Fibroblast of gingiva (primary cell): ENCODE results near the gene ZBTB38.
A peak's percentile ranks its signal among the peaks of the same experiment; 100 is the strongest.

Source experiments
- DNase-seq: peaks from one replicate; pipeline ENCODE4 v3.0.0-alpha.2; 2011; ENCODE audit warnings: low read depth

ZBTB38 gene, protein sequence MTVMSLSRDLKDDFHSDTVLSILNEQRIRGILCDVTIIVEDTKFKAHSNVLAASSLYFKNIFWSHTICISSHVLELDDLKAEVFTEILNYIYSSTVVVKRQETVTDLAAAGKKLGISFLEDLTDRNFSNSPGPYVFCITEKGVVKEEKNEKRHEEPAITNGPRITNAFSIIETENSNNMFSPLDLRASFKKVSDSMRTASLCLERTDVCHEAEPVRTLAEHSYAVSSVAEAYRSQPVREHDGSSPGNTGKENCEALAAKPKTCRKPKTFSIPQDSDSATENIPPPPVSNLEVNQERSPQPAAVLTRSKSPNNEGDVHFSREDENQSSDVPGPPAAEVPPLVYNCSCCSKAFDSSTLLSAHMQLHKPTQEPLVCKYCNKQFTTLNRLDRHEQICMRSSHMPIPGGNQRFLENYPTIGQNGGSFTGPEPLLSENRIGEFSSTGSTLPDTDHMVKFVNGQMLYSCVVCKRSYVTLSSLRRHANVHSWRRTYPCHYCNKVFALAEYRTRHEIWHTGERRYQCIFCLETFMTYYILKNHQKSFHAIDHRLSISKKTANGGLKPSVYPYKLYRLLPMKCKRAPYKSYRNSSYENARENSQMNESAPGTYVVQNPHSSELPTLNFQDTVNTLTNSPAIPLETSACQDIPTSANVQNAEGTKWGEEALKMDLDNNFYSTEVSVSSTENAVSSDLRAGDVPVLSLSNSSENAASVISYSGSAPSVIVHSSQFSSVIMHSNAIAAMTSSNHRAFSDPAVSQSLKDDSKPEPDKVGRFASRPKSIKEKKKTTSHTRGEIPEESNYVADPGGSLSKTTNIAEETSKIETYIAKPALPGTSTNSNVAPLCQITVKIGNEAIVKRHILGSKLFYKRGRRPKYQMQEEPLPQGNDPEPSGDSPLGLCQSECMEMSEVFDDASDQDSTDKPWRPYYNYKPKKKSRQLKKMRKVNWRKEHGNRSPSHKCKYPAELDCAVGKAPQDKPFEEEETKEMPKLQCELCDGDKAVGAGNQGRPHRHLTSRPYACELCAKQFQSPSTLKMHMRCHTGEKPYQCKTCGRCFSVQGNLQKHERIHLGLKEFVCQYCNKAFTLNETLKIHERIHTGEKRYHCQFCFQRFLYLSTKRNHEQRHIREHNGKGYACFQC (N-terminal part only)

DNA sequence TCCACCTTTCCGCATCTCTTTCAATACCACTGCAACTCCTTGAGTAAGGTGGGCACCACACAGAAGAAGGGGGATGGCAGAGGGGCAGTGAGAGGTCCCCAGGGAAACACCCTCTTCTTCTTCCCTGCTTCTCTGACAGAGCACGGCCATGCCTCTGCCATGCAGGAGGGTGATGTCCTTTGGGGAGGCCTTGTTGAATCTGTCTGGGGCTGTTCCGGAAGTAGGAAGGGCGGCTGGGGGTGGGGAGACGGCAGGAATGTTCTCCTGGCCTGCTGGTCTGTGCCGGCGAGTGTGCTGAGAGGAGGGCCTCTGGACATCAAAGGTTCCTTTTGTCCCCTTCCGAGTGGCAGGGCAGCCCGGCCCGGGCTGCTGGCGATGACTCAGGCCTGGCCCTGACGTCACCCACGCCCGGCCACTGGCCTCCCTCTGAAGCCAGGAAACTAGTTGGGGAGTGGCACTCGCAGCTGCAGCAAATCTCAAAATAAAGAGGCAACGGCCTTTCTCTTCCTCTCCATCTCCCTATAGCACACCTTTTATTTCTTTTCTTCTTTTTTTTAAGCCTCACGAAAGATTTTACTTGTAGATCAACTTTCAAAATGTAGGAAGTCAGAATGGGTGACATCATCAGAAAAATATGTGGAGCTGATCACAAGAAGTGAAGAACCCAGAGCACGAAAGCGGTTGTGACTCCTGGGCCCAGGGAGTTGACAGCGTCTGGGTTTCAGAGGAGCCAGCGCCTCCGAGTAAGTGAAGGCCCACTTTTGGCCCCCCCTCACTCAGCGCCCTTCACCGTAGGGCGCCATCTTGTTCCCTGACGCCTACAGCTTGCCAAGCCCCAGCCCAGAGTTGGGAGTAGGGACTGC is at the start of gene ZBTB38:
Gene ZBTB38, plus strand, starts transcription at position 443 of the 863 bp plus-strand sequence. CDS start 73,885 bp downstream, outside the sequence.
- DNase-seq = peak; percentile 95

DNA sequence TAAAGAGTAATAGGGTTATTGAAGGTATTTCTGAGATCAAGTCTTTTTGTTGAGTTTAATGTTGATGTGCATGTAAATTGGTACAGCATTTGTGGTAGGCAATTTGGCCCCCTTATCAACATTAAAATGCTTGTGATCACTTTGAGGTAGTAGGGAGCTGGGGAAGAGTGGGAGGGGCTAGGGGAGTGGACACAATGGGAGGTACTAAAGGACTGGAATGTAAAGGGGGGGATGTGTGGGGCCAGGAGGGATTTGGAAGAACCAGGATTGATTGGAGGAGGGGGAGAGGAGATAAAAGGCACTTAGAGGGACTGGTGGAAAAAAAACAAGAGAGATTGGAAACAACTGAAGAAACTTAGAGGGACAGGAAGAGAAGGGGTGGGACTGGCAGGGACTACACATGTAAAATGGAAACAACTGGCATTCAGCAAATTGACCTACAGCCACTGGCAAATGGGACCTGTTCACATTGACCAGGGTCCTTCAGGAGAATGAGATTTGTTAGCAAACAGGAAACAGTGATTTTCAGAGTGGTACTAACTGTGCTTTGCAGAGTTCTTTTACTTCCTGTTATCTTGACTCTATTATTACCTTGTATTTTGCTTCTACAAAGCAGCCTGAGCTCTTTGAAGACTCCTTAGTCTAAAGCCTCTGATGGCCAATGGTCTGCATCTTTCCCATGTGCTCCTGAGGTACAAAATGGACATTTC is 47.8 kb upstream of the ZBTB38 start:
- no peak for DNase-seq

DNA sequence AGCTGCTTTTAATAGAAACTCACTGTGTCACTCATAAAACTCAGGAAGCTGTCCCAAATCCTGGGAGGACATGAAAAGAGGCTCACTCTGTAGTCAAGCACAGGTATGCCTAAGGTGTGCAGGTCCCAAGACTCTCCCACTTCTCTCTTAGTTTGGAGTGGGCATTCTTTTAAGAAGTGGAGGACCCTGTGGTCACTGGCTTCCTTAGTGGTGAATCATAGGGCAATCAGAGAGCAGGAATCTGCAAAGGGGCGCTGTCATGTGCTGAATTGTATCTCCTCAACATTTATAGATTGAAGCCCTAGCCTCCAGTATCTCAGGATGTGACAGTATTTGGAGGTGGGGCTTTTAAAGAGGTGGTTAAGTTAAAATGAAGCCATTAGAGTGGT is 47.2 kb upstream of the ZBTB38 start:
- no peak for DNase-seq

DNA sequence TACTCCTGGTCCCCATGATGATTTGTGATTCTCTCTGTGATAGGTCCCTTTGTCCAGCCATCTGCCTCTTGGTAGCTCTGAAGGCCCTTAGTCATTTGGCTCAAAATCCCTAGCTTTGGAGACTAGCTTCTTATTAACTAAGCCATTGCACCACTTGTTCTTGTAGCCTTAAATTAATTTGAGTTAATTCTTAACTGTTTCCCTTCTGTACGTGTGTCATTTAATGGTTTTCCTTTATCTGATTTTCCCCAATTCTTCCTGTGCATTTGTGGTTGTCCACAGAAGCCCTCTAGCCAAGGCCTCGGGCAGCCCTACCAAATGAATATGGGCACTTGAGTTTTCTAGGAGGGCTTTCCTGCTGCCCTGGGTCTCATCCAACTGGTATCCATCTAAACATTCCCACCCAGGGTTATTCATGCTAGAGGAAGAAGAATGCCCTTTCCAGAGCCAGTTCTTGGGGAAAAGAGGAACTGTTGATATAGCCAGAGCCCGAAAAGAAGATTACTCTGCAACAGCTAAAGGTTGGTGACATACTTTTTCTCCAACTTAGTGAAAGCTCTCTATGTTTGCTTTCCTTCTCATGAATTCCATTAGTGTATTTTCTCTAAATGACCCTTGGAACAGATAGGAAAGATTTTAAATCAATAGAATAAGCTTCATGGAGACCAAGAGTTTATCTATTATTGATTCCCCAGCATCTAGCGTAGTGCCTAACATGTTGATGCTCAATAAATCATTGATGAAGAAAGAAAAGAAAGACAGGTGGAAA is 44.2 kb upstream of the ZBTB38 start:
- no peak for DNase-seq

DNA sequence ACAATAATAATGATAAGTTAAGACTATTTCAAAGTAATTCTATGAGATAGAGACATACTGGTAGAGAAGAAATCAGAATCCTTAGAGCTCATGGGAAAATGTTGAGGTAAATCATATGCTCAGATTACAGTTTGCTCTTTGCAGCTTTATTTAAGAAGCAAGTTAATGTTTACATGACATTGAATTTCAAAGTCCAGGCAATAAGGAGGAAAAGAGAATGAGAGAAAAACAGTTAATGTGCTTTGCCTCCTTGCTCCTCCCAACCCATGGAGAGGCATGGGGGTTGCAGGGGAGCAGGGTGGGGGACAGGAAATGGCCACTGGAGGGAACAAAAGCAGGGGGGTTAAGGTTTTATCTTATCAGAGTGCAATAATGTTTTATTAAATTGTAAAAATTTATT is 42.2 kb upstream of the ZBTB38 start:
- DNase-seq = no peak

DNA sequence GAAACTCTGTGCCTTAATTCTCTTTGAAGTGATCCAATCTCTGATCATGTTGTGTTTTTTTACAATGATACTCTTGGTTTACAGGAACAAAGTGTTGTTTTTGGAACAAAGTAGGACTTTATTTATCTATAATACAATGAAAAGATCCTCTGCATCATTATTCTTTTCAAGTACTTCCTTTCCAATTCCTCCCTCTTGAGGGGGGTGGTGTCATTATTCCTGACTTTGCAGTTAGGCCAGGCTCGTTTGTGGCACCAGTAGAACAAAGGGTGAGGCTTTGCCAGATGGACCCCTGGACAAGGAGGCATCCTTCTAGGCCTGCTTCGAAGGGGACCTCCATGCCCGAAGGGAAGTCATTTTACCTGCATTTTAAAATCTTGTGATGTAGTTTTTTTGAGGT is 41.7 kb upstream of the ZBTB38 start:
- no peak for DNase-seq

DNA sequence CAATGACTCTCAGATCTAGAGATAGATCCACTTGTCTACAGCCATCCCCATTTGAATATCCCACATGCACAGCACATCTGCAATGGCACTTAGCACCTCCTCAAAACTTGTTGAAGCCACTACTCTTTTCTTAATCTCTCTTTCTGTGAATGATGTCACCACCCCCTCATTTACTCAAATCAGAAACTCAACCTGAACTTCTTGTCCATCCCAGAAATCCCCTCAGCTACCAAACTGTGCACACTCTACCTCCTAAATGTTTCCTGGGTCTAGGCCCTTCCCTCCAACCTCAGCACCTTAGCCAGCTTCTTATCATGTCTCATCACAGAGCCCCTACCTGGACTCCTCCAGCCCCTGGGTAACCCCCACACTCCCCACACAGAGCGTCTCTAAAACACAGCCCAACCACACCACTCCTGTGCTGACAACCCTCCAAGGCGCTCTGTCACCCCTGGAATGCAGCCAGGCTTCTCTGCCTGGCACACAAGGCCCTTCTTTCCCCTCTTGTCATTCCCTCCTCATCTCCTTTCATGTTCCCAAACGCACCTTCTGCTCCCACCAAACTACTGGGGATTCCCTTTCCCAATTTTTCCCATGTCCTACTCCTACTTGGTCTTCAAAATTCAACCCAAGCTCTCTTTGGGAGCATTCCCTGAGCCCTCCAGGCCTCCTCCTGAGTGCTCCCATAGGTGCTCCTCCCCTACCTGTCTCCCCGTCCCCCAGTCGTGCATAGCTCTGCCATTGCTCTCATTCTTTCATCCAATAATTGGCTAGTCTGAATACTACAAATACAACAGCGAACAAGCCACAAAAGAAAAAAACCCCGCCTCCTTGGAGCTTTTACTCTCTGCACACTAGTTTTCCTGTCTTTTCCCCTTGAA is 39.8 kb upstream of the ZBTB38 start:
- DNase-seq = no peak

DNA sequence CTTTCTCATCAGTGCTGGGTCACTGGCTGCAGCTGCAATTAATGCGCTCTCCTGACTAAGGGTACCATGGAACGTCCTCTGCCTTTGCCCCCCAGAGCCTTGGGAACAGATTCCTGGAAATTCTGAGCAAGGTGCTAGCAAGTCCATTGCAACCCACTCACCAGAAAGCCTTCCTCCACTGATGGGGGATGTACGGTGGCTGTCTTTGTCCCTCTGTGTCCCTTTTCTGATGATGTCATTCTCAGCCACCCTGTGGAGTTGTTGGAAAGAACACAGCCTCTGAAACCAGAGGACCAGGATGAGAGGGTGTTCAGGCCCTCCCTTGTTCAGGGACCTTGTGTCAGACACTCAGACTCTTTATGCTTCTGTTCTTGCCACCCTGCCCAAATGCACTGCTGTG is 38.1 kb upstream of the ZBTB38 start:
- no peak for DNase-seq

DNA sequence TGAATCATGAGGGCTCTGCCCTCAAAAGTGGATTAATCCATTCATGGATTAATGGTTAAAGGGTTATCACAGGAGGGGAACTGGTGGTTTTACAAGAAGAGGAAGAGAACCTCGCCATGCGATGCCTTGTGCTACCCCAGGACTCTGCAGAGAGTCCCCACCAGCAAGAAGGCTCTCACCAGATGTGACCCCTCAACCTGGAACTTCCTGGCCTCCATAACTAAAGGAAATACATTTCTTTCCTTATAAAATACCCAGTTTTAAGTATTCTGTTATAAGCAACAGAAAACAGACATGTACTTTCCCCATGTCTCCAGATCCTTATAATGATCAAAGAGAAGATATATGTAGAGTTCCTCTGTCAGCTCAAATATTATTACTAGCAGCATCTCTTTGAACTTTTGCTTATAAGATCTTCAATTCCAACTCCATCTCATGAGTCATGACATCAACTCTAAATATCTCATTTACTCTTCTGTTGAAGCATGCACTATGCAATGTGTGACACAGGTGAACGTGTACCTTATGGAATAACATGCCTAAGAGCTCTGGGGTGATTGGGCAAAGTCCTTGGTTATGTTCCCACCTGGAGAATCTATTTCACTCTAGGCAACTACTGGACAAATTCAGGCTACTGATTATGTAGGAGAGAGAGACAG is 37.5 kb upstream of the ZBTB38 start:
- no peak for DNase-seq

DNA sequence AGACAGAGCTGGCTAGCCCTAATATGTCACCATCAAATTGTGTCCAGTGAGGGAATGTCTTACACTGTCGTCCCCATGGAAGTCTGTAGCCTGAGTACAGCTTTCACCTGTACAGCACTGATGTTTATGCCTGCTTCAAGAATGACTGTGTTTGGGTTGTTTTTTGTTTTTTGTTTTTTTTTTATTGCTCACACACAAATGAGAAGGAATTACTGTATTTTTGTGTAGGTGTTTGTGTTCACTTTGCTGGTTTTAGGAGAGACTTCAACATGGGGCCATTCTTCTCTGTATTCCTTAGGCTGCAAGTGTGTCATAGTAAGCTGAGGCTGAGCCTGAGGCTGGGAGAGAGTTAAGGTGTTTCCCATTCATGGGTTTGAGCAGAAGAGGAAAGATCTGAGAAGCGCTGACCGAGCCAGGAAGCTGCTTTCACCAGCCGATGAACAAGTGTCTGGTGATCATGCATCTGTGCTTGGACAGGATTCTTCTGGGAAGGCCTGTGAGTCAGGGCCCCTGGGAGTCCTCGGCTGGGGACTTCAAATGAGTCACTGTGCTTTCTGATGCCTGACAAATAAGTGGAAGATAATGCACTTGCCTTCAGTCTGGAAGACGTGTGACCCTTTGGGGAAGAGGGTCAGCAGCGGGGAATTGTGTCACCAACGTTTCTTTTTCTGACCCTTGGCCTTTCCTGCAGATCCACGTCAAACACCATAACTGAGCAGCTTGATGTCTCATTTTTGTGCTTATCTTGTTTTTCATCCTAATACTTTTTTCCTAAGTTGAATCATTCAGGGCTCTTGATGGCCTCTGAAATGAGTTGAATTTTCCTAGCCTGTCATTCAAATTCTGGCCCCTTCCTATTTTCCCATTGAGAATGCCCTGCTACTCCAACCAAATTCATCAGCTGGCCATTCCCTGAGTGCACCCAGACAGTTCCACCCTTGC is 36.7 kb upstream of the ZBTB38 start:
- DNase-seq = peak; percentile 88

DNA sequence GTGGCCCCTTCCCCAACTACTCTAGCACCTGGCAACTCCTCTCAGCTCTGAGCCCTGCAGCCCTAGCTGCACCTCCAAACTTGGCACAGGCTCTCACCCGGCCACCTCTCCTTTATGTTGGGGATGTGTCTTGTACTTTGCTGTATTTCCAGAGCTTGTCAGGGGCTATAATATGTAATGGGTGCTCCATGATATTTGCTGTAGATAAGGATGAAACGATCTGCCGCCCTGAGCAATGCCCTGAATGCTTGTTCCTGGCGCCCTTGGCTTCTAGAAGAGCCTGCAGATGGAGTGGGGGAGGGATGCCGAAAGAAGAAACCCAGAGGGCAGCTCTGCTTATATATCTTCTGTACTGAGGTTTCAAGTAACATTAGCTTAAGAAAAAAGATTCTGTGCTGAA is 35.9 kb upstream of the ZBTB38 start:
- DNase-seq = no peak

DNA sequence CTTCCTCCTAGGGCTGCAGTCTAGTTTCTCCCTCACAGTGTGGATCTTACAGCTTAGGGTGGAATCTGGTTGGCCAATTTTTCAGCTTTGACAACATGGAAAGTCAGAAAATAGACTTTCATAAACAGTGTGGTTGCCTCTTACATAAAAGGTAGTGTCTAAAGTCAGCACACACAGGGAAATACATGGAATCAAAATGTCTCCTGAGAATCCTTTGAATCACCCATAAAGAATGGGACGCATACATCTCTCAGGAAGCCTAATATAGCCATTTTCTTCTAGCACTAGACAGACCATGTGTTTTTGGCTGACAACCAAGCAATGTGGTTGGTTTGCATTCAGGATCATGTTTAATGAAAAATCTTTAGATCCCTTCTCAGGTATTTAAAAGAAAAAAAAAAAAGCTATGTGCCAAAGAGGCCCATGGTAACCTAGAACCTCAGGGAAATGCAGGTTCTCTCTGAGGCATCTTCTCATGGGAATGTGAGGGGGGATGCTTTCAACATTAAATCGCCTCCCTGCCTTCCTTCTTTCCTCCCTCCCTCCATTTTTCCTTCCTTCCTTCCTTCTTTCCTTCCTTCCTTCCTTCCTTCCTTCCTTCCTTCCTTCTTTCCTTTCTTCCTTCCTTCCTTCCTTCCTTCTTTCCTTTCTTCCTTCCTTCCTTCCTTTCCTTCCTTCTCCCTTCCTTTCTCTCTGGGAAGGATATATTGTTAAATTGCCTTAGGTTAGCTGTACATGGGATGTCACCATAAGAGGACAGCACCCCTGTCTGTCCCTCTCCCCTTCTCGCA is 34.3 kb upstream of the ZBTB38 start:
- no peak for DNase-seq

DNA sequence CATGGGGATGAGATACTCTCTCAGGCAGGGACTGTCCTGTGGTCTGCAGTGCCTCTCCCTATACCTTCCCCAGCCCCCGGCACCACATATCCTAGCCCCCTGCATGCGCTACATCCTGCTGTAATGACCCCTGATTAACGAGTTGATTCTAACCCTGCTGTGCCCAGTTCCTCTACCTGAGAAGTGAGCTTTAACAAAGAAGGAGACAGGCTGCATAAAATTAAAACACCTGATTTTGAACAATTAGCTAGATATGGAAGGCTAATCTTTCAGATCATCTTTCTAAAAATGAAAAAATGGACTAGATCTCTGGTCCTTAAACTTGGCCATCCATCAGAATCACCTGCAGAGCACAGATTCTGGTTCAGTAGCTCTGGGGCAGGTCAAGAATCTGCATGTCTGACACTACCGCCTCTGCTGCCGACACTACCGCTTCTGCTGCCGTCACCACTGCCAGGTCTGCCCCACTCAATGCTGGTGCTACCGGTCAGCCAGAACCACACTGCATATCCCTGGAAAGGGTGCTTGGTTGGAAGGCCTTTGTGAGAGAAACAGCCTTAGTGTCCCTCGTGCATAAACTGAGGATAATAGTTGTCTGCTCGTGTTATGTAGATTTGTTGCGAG is 33.6 kb upstream of the ZBTB38 start:
- DNase-seq = no peak

DNA sequence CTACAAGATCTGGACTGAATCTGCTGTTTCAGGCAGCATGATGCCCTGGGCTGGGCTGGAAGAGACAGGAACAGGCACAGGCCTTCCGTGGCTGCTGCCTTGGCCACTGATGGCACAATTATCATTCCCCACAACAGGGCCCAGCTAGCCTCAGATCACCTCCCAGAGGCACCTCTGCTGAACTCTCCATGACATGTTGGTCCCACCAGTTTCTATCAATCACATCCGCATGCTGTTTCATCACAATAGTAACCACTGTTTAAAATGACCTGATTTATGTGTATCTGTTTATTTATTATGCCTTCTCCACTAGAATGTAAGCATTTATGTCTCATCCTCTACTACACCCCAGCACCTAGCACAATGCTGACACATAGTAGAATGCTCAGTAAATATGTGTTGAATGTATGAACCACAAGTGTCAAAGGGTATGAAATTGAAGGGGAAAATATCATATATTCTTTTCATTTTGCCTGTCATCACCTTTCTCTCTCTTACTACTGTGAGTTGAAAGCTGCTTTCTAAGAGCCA is 32.7 kb upstream of the ZBTB38 start:
- no peak for DNase-seq

DNA sequence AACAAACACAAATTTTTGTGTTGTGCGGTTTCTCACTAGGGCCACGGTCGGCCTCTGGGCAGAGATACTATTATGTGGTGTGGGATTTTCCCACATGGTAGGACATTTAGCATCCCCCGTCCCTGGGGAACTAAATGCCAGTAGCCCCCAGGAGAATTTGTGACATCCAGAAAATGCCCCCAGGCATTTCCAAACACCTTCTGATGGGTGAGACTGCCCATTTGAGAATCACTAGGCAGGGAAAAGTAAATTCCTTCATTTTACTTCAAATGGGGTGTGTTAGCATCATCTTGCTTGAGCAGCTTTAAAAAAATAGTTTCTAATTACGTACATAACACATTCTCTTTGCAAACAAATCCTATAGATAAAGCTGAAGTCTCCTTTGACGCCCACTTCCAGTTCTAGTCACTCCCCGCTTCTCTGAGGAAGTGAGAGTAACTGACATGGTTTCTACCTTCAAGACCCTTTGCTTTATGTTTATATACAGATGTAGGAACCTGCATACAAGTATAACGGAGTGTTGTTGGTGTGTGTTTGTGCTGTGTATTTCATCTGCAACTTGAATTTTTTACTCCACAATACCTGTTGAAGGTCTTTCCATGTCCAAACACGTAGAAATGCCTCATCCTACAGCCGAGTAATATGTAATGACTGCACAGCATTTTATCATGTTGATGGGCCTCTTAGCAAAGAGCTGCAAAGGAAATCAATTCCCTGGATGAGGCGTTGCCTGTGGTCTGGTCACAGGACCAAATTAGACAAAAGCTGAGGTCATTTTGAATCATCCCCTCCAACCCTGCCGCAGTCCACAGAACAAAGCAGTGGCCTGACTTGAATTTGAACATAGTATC is 31.4 kb upstream of the ZBTB38 start:
- peak; percentile 67 for DNase-seq
